HS-27A (cell line): ENCODE measurements around the gene ALKBH3.

ENCODE experiments used
- DNase-seq: peaks from one replicate; pipeline ENCODE4 v3.0.0-alpha.2; 2012; ENCODE audit warnings: low read depth, missing footprints

Gene ALKBH3

DNA sequence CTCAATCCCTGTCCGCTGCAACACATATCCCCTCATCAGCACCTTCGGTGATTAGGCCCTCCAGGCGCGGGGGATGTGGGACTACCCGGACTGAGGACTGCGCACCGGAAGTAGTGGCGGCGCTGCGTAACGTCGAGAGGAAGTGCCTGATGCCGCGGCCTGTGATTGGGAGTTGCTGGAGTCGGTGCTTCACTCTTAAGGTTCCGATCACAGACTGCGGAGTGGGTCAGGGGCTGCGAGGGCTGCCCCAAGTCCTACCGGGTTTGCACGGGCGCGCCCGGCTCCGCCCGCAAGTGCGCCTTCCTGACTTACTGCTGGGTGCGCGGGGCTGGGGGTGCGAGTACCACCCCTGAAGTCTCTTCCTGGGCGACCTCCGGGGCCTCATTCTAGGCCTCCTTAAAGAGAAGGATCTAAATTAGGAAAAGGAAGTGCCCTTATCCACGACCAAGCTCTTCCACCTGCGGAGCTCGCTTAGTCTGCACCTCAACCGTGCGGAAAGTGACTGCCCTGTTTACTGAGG is at the start of gene ALKBH3:
ALKBH3 (plus strand) TSS at position 192 of the 520 bp plus-strand sequence. CDS start 1,822 bp downstream, outside the sequence.
- DNase-seq = peak; percentile 74

DNA sequence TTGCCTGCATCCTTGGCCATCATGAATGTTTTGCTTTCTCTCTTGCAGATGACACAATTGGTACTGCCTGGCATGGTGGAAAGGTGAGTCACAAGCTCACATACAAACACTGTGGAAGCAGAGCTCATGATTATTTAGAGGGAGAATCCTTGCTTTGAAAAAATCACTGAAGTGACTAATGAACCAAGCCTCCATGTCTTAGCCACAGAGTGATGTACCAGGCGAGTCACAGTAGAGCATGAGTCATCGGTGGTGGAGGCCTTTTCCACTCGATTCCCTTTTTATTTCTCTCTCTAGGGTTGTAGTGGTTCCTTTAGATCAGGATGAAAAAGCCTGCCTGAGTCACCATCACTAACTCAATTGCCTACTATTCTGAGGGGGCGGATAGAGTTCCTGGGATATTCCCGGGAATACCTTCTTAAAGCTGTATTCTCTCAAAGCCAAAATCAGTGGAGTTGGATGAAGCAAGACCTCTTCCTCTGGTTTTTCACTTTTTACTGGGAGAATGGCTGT is 49.6 kb upstream of the ALKBH3 start:
- peak; percentile 98 for DNase-seq

DNA sequence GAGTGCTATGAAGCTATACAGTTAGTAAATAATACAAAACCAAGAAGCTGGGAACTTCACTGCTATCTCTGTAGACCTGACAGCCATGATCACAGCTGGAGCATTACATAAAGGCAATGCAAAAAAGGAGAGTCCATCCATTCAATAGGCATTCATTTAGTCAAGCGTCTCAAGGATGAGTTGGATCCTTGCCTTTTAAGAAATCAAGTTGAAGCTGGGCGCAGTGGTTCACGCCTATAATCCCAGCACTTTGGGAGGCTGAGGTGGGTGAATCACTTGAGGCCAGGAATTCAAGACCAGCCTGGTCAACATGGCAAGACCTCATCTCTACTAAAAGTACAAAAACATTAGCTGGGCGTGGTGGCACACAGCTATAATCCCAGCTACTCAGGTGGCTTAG is 48.1 kb upstream of the ALKBH3 start:
- DNase-seq = peak; percentile 49

DNA sequence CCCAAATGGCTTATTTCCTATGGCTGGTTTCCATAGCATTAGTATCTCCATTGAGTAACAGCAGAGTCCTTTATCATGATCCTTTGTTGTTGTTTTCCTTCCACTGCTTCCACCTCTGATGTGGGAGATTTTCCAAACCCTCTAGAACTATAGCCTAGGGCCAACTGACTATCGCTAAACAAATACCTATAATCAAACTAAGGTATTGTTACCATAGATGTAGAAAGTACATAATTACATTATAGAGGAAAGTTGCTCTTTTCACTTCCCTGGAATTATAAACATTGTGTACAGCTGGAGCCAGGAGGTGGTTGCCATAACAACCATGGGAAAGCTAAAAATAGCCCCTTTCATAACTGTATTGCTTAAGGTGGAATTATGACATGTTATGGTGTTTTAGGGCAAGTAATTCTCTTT is 47.0 kb upstream of the ALKBH3 start:
- DNase-seq = no peak

GRCh38 chr11:43834286-43834685 is 46.3 kb upstream of the ALKBH3 start:
- no peak for DNase-seq

GRCh38 chr11:43835104-43835503 is 45.5 kb upstream of the ALKBH3 start:
- no peak for DNase-seq

GRCh38 chr11:43837879-43838278 is 42.8 kb upstream of the ALKBH3 start:
- no peak for DNase-seq

- DNase-seq = no peak
Observed at GRCh38 chr11:43842021-43842420, 38.6 kb upstream of the ALKBH3 start.

GRCh38 chr11:43845816-43846215 is 34.8 kb upstream of the ALKBH3 start:
- DNase-seq = no peak

DNA sequence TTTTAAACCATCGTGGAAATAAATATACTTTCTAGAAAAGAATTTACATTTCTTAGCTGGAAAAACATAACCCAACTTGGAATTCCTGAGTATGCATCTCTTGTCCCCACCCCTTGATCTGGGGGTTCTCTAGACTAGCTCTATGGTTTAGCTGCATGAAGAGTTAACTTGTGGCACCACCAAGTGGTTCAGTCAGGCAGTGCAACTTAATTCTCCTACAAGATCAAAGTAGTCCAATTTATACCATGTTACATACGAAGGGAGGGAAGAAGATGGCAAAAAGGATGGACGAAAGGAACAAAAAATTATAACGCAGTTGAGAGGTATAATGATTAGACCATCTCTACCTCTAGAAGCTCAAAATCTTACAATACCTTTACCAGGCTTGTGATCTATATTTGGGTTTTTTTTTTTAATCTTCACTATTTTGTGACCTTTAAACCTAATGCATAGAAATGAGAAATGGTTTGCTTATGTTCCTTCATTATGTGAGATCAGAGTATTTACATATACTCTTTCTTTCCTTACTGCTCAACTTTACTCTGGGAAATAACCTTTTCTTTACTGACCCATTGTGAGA is 28.5 kb upstream of the ALKBH3 start:
- peak; percentile 51 for DNase-seq

DNA sequence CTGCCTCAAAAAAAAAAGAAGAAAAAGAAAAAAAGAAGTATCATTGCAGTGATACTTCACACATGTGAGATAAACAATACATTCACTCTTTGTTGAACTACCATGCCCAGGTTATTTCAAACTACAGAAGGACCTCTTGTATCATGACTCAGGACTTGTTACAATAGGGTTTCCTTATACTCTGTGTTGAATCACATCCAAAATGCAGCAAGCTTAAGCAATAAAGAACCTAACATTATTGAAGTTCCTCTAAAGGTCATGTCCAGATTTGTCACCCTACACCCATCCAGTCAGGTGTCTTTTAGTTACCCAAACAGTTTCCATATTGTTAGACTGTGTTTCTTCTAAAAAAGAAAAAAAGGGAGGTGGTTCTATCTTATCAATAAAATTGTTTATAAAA is 26.9 kb upstream of the ALKBH3 start:
- DNase-seq = no peak

- no peak for DNase-seq
Observed at GRCh38 chr11:43856993-43857392, 23.6 kb upstream of the ALKBH3 start.

DNA sequence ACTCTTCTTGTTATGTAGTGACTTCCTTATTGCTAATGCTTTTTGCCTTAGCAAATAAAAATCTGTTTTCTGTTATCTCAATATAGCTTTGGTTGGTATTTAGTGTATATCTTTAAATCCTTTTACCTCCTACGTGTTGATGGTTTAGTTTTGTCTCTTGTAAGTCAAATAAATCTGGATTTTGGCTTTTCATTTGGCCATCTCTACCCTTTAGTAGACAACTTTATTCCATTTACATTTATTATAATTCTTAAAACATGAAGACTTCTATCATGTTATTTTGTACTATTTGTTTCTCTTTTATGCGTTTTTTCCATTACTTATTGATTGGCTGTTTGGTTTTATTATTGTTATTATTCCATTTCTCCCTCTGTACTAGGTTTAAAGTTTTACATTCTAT is 19.5 kb upstream of the ALKBH3 start:
- DNase-seq = no peak

DNA sequence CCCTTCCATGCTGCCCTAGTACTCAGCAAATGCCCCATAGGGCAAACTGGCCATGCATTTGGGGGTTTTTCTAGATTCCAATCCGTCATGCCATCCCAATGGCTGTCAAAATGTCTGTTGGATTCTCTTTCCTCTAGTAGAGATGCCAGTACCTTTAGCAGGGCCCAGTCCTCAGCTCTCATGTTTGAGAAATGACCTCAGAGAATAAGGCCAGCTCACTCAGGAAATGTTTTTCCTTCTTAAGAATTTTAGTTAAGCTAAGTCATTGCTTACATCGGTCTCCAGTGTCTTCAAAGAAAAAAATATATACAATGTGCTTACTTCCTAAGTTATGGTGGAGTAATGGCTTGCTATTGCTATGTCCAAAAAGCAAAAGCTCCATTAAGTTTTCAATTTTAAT is 14.1 kb upstream of the ALKBH3 start:
- DNase-seq = no peak

- no peak for DNase-seq
Observed at GRCh38 chr11:43866969-43867368, 13.7 kb upstream of the ALKBH3 start.

- DNase-seq = no peak
Observed at GRCh38 chr11:43868852-43869567, 11.6 kb upstream of the ALKBH3 start.

DNA sequence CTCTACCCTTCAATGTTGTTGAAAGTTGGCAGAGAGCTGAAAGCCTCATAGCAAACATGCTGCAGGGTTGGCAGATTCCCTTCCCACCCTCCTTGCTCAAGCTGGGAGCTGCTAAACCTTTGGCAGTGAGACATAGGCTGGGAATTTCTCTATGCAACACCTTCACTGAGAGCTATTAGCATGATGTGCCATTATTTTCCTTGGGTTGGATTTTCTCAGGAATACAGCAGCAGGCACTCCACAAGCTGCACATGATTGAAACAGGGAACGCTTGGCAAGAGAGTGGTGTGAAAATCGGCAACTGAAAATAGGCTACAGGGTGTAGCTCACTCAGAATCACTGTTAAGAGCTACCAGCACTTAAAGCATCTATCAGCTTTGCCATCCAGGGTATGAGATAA is 9.6 kb upstream of the ALKBH3 start:
- DNase-seq = no peak

GRCh38 chr11:43872995-43873394 is 7.6 kb upstream of the ALKBH3 start:
- no peak for DNase-seq

DNA sequence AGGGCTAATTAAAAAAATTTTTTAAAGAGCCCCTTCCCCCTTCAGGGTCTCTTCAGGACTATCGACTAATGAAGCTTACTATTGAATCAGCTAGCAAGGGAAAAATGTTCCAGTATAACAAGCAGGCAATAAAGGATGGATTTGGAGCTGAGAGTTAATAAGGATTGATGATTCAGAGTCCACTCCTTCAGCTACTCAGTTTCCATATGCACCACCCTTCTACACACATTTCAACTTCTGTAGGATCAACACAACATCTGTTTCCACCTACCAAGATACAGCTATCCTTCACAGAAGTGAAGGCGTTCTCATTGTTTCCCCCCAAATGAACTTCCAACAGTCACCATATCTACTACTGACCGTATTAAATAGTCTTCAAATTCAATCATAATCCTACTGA is 6.6 kb upstream of the ALKBH3 start:
- no peak for DNase-seq

GRCh38 chr11:43874738-43875137 is 5.9 kb upstream of the ALKBH3 start:
- DNase-seq = no peak

- no peak for DNase-seq
Observed at GRCh38 chr11:43879789-43880639, 617 bp upstream of the ALKBH3 start.

DNA sequence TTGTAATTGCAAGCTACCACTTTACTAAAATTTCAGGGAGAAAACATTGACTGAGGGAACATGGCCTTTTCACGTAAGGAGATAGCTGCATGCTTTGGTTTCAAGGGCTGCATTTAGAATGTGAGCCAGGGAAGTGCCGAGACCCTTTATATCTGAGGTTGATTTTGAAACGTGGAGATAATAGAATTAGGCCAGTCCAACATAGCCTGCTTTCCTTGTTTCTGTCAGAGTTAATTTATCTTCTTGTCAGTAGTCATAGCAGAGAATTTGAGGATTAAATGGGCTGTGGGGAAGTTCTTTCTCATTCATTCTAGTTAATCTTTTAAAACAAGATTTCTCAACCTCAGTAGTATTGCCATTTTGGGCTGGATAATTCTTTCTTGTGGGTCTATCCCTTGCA is 12.2 kb downstream of the ALKBH3 start:
- no peak for DNase-seq

GRCh38 chr11:43894546-43894945 is 13.9 kb downstream of the ALKBH3 start:
- no peak for DNase-seq
